Glutamatergic neuron (in vitro differentiated cells): Measurements from ENCODE around the gene KCNH1. TPM values are rescaled to one million over a fixed set of nuclear protein-coding genes. Genes with fewer than 3 reads are reported as not detected.

Experiments used
- DNase-seq: peaks from one replicate; pipeline ENCODE4 v3.0.0; 2022
- H3K27ac Mint-ChIP-seq: one replicate; pipeline ENCODE4 v1.8.0; 2020; ENCODE audit warnings: mild to moderate bottlenecking, mixed read lengths, inconsistent platforms; ENCODE audit not compliant: unreplicated experiment
- H3K27me3 Mint-ChIP-seq: one replicate; pipeline ENCODE4 v1.8.0; 2020; ENCODE audit warnings: mild to moderate bottlenecking, moderate library complexity, mixed read lengths, inconsistent platforms; ENCODE audit not compliant: unreplicated experiment
- H3K36me3 Mint-ChIP-seq: one replicate; pipeline ENCODE4 v1.8.0; 2020; ENCODE audit warnings: mild to moderate bottlenecking, mixed read lengths, inconsistent platforms; ENCODE audit not compliant: unreplicated experiment
- H3K4me1 Mint-ChIP-seq: one replicate; pipeline ENCODE4 v1.8.0; 2020; ENCODE audit warnings: mild to moderate bottlenecking, low read depth, mixed read lengths, inconsistent platforms; ENCODE audit not compliant: unreplicated experiment
- H3K4me3 Mint-ChIP-seq: one replicate; pipeline ENCODE4 v1.8.0; 2020; ENCODE audit warnings: mild to moderate bottlenecking, mixed read lengths, inconsistent platforms; ENCODE audit not compliant: unreplicated experiment
- H3K9me3 Mint-ChIP-seq: one replicate; pipeline ENCODE4 v1.8.0; 2020; ENCODE audit warnings: mild to moderate bottlenecking, moderate library complexity, mixed read lengths, inconsistent platforms; ENCODE audit not compliant: unreplicated experiment
- CTCF ChIP-seq: fragments of 200-600 bp; sonication (generic); IDR thresholded peaks from one replicate; pipeline ENCODE4 v1.5.0; 2021; ENCODE audit not compliant: partially characterized antibody, unreplicated experiment
- total RNA-seq: library from RNA; stranded (reverse); fragmentation: NEBNext Ultra II Directional; extraction: Animal tissue kit (Norgen Biotek cat#: 25700); gene quantifications from one replicate; pipeline ENCODE4 v1.2.1, GENCODE V29; 2021; ENCODE audit not compliant: unreplicated experiment

KCNH1 gene
- total RNA-seq, 1 donor from 2014 or later = 7.8 TPM

GRCh38 chr1:210935905-210936304 lies 198.0 kb downstream of the KCNH1 start:
- H3K4me1 Mint-ChIP-seq = peaks cover 6% of the 10 kb centered on the region
- TF ChIP-seq CTCF = no peak
- H3K9me3 Mint-ChIP-seq = no peaks in the 10 kb centered on the region
- H3K36me3 Mint-ChIP-seq = no peaks in the 10 kb centered on the region
- H3K27me3 Mint-ChIP-seq = no peaks in the 10 kb centered on the region
- no peak overlapping the region for H3K4me3 Mint-ChIP-seq
- no peak overlapping the region for H3K27ac Mint-ChIP-seq
- no peak for DNase-seq

GRCh38 chr1:210932104-210932503 lies 201.8 kb downstream of the KCNH1 start:
- no peaks in the 10 kb centered on the region for H3K27me3 Mint-ChIP-seq
- H3K9me3 Mint-ChIP-seq = no peaks in the 10 kb centered on the region
- no peak overlapping the region for H3K27ac Mint-ChIP-seq
- H3K4me1 Mint-ChIP-seq = no peaks in the 10 kb centered on the region
- no peak for TF ChIP-seq CTCF
- H3K4me3 Mint-ChIP-seq = no peak overlapping the region
- no peak for DNase-seq
- H3K36me3 Mint-ChIP-seq = peaks cover 2% of the 10 kb centered on the region

GRCh38 chr1:210922666-210923065 lies 211.3 kb downstream of the KCNH1 start:
- no peak for DNase-seq
- Mint-ChIP-seq H3K27ac (no peak overlapping the region), H3K27me3 (peaks cover 1% of the 10 kb centered on the region), H3K9me3 (peaks cover 4% of the 10 kb centered on the region), H3K4me1 (peaks cover 4% of the 10 kb centered on the region), H3K4me3 (no peak overlapping the region), H3K36me3 (peaks cover 12% of the 10 kb centered on the region)
- no peak for TF ChIP-seq CTCF

DNA sequence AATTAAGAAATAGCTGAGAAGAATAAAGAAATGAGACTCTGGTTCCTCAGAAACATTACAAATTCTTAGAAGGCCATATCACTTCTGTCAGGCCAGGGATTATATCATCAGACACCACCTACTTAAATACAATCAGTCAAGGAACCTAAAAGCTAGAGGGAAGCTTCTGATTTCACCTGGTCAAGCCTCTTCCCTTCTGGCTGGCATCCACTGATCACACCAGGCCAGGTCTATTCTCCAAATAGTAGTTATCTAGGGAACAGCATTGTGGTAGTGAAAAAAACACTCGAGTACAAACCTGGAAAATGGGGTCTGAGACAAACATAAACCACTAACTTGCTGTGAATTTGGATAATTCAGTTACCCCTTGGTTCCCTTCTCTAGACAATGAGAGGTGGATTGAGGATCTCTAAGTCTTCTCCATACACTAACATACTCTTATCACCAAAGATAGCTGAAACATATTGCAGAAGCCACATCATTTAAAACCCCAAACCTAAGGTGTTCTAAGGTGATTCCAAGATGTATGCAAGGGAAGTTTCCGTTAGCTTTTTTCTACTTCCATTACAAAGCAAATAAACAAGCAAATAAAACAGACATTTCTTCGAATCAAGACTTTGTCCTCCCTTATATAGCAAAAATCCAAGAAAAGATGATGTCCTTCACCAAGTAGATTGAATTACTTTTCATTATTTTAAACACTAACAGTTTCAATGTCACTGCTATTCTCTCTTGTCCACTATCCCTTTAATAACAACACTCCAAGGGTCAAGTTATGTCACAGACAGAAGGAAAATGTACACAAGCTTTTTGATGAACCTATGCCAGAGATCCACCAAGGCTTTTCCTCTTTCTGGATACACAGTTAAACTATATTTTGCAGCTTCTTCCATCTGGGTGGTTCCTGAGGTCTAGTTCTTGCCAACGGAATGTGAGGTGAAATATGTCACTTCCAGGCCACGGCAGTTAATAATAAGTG lies 212.9 kb downstream of the KCNH1 start:
- no peaks in the 10 kb centered on the region for H3K9me3 Mint-ChIP-seq
- peaks cover 1% of the 10 kb centered on the region for H3K27me3 Mint-ChIP-seq
- no peaks in the 10 kb centered on the region for H3K36me3 Mint-ChIP-seq
- no peak overlapping the region for H3K4me3 Mint-ChIP-seq
- DNase-seq = no peak
- H3K4me1 Mint-ChIP-seq = peaks cover 14% of the 10 kb centered on the region
- TF ChIP-seq CTCF = no peak
- H3K27ac Mint-ChIP-seq = no peak overlapping the region

DNA sequence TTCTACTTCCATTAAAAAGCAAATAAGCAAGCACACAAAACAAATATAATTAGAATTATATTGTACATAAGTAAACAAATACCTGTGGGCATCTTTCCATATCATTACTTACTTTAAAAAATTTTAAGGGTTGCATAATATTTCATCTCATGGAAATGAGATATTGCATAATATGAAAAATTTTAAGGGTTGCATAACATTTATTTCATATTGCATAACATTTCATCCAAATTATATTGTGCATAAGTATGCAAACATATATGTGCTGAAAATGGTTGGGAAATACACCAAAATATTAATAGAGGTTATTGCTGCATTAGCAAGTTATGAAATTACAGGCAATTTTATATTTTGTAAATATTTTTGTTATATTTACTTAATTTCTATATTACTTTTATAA lies 213.7 kb downstream of the KCNH1 start:
- H3K36me3 Mint-ChIP-seq = no peaks in the 10 kb centered on the region

More for the DNA sequence above, 213.7 kb downstream of the KCNH1 start:
- TF ChIP-seq CTCF = no peak
- peaks cover 1% of the 10 kb centered on the region for H3K27me3 Mint-ChIP-seq
- H3K27ac Mint-ChIP-seq = no peak overlapping the region
- no peak overlapping the region for H3K4me3 Mint-ChIP-seq
- H3K4me1 Mint-ChIP-seq = peaks cover 21% of the 10 kb centered on the region
- no peak for DNase-seq
- no peaks in the 10 kb centered on the region for H3K9me3 Mint-ChIP-seq
